Gastroesophageal sphincter (tissue), 3 donors: ENCODE results near the gene PISD.
"Not testable (repeated sequence)": the region's sequence is repeated elsewhere in the genome, so short reads cannot be mapped to it uniquely, and the experiment has no call there.

ENCODE experiments used
- CTCF ChIP-seq, 4 experiments: fragments of 200-600 bp in 2 of 4; fragments of 450-650 bp in 2 of 4; sonication (generic) in 1 of 4; IDR thresholded peaks; one replicate each; pipeline ENCODE4 v1.5.1; 2017 to 2019; ENCODE audit warnings: antibody characterized with exemption in 4 of 4, mild to moderate bottlenecking in 2 of 4, moderate library complexity in 2 of 4
- POLR2AphosphoS5 ChIP-seq: sonication (generic); formaldehyde crosslinking; IDR thresholded peaks from one replicate; pipeline ENCODE4 v1.6.1; 2017; ENCODE audit warnings: antibody characterized with exemption

GRCh38 chr22:31668849-31669248, 6.8 kb upstream of the PISD start:
- not testable (repeated sequence) for TF ChIP-seq POLR2AphosphoS5; CTCF (IDR thresholded peaks at IDR 0.05)
